Fibroblast of mammary gland (primary cell): ENCODE measurements around the gene CENPP.

ENCODE experiments used
- DNase-seq: peaks from one replicate; pipeline ENCODE4 v3.0.0-alpha.2; 2010; ENCODE audit warnings: low read depth
- H3K4me3 ChIP-seq: 2 replicates; pipeline ENCODE4 v1.5.1; 2011; ENCODE audit warnings: low read depth, mild to moderate bottlenecking, low read length, moderate library complexity; ENCODE audit not compliant: control insufficient read depth
- CTCF ChIP-seq: conservative IDR thresholded peaks from 2 replicates; pipeline ENCODE4 v1.5.1; 2011; ENCODE audit warnings: low read depth, low read length, inconsistent platforms; ENCODE audit not compliant: control insufficient read depth, insufficient read depth

The CENPP gene

GRCh38 chr9:92325269-92325990 lies at the start of gene CENPP, which contains the start of gene NOL8:
Gene CENPP (plus strand): TSS chr9:92325953.
Gene NOL8 (minus strand): TSS chr9:92325350. CDS start chr9:92324161, 1,189 bp downstream.
- H3K4me3 ChIP-seq: peak within 1 kb of the TSS; percentile 83
- peak; percentile 89 for DNase-seq
- no peak for TF ChIP-seq CTCF

- no peak for DNase-seq
- no peak for TF ChIP-seq CTCF
- H3K4me3 ChIP-seq: no peak overlapping the region
Measured at GRCh38 chr9:92276331-92277032, 49.3 kb upstream of the CENPP start.

GRCh38 chr9:92278110-92278509 lies 47.6 kb upstream of the CENPP start:
- no peak overlapping the region for H3K4me3 ChIP-seq
- DNase-seq: peak; percentile 86
- no peak for TF ChIP-seq CTCF

- H3K4me3 ChIP-seq: no peak overlapping the region
- TF ChIP-seq CTCF: no peak
- DNase-seq: no peak
Measured at GRCh38 chr9:92279302-92279701, 46.5 kb upstream of the CENPP start.

- peak; percentile 72 for DNase-seq
- no peak overlapping the region for H3K4me3 ChIP-seq
- no peak for TF ChIP-seq CTCF
Measured at GRCh38 chr9:92289708-92290390, 35.9 kb upstream of the CENPP start.

- TF ChIP-seq CTCF: no peak
- DNase-seq: no peak
- no peak overlapping the region for H3K4me3 ChIP-seq
Measured at GRCh38 chr9:92290785-92291429, 34.8 kb upstream of the CENPP start.
